Measurements from ENCODE around the gene MBTPS1.

The MBTPS1 gene

DNA sequence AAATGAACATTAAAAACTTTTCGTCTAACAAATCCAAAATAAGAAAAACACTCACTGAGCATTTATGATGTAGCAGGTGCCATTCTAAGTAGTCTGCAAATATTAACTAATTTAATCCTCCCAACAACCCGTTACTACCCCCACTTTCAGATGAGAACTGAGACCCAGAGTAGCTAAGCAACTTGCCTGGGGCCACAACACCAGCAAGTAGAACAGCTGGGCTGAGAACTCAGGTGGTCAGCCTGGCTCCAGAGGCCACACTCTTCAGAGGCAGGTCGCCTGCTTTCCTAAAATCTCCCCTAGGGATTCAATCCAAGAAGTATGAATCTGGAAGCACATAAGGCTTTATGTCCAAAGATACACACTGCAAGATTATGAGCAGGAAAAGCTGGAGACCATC lies 6.2 kb downstream of the MBTPS1 start:
- no peak overlapping the region for H3K4me2 ChIP-seq (ENCODE audit: low read length)
- H3K4me1 ChIP-seq (ENCODE audit: low read length): peaks cover 17% of the 10 kb centered on the region; the same call in 1 of the 2 replicates
- peaks cover 47% of the 10 kb centered on the region for H4K20me1 ChIP-seq (ENCODE audit: insufficient read depth, low read length)
- H3K9me3 ChIP-seq (ENCODE audit: insufficient read depth, low read length): no peaks in the 10 kb centered on the region
- no peak overlapping the region for H3K27ac ChIP-seq (ENCODE audit: low read length)
- H3K36me3 ChIP-seq (replicated peaks; ENCODE audit: low read depth, low read length): peaks cover 11% of the 10 kb centered on the region
- no peaks in the 10 kb centered on the region for H3K27me3 ChIP-seq (ENCODE audit: low read depth, low read length)
- H3K4me3 ChIP-seq (ENCODE audit: low read length): no peak overlapping the region
- no peak overlapping the region for H3K9ac ChIP-seq (ENCODE audit: low read length)
- peaks cover 63% of the 10 kb centered on the region for H3K79me2 ChIP-seq (ENCODE audit: low read length)
- no peak for TF ChIP-seq EZH2phosphoT487 (IDR thresholded peaks at IDR 0.05; ENCODE audit: low read depth)
- TF ChIP-seq, protein P1, sequence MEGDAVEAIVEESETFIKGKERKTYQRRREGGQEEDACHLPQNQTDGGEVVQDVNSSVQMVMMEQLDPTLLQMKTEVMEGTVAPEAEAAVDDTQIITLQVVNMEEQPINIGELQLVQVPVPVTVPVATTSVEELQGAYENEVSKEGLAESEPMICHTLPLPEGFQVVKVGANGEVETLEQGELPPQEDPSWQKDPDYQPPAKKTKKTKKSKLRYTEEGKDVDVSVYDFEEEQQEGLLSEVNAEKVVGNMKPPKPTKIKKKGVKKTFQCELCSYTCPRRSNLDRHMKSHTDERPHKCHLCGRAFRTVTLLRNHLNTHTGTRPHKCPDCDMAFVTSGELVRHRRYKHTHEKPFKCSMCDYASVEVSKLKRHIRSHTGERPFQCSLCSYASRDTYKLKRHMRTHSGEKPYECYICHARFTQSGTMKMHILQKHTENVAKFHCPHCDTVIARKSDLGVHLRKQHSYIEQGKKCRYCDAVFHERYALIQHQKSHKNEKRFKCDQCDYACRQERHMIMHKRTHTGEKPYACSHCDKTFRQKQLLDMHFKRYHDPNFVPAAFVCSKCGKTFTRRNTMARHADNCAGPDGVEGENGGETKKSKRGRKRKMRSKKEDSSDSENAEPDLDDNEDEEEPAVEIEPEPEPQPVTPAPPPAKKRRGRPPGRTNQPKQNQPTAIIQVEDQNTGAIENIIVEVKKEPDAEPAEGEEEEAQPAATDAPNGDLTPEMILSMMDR (IDR thresholded peaks at IDR 0.05; ENCODE audit: low read depth, low read length): no peak
- H2AFZ ChIP-seq (ENCODE audit: low read depth, low read length): no peak overlapping the region

DNA sequence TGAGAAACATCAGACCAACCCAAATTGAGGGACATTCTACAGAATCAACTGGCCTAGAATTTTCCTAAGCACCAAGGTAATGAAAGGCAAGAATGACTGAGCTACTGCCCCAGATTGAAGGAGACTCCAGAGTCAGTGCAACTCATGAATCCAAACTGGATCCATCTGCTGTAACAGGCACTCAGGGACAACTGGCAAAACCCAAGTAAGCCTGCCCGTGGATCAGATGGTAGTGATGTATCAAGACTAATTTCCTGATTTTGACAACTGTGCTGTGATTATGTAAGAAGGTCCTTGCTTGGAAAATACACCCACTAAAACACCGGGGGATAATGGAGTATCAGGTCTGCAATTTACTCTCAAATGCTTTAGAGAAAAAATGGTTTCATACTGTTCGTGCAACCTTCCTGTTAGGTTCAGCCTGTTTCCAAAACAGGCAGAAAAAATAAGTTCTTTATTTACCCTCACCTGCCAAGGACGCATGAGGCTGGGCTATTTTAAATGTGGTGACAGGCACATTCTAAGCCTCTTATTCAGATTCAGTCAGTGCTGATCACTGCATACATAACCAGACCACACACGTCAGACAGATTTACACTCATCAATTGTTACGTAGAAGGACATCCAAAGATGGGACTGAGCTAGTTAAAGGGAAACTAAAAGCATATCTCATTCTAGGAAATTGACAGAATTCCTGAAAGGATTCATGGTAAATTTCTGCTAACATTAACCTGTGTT lies 7.0 kb downstream of the MBTPS1 start:
- no peaks in the 10 kb centered on the region for H3K9me3 ChIP-seq (ENCODE audit: insufficient read depth, low read length)
- no peak overlapping the region for H3K27ac ChIP-seq (ENCODE audit: low read length)
- no peaks in the 10 kb centered on the region for H3K27me3 ChIP-seq (ENCODE audit: low read depth, low read length)
- H4K20me1 ChIP-seq (ENCODE audit: insufficient read depth, low read length): peaks cover 48% of the 10 kb centered on the region
- peaks cover 11% of the 10 kb centered on the region for H3K36me3 ChIP-seq (replicated peaks; ENCODE audit: low read depth, low read length)
- peaks cover 60% of the 10 kb centered on the region for H3K79me2 ChIP-seq (ENCODE audit: low read length)
- peaks cover 12% of the 10 kb centered on the region; the same call in 1 of the 2 replicates for H3K4me1 ChIP-seq (ENCODE audit: low read length)
- no peak overlapping the region for H3K4me3 ChIP-seq (ENCODE audit: low read length)
- TF ChIP-seq, protein P1 (IDR thresholded peaks at IDR 0.05; ENCODE audit: low read depth, low read length): no peak
- no peak for TF ChIP-seq EZH2phosphoT487 (IDR thresholded peaks at IDR 0.05; ENCODE audit: low read depth)
- H3K4me2 ChIP-seq (ENCODE audit: low read length): no peak overlapping the region
- H2AFZ ChIP-seq (ENCODE audit: low read depth, low read length): no peak overlapping the region
- no peak overlapping the region for H3K9ac ChIP-seq (ENCODE audit: low read length)

DNA sequence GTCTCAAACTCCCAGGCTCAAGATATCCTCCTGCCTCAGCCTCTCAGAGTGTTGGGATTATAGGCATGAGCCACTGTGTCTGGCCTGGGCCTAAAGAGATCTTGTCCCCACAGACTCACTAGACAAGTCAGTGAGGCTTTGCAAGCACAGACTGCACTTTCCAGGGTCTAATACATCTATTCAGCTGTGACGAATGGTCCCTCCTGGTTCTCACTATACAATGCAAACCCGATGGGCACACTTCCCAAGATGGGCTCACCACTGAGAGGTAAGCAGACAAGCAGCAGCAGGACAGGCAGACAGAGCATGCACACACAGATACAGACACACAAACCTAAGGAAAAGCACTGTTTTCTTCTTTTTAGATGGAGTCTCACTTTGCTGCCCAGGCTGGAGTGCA lies 8.8 kb downstream of the MBTPS1 start:
- H3K9me3 ChIP-seq (ENCODE audit: insufficient read depth, low read length): no peaks in the 10 kb centered on the region
- no peak overlapping the region for H2AFZ ChIP-seq (ENCODE audit: low read depth, low read length)
- H3K27me3 ChIP-seq (ENCODE audit: low read depth, low read length): no peaks in the 10 kb centered on the region
- no peak overlapping the region for H3K4me3 ChIP-seq (ENCODE audit: low read length)
- H3K9ac ChIP-seq (ENCODE audit: low read length): no peak overlapping the region
- H3K4me1 ChIP-seq (ENCODE audit: low read length): peaks cover 12% of the 10 kb centered on the region; the same call in 1 of the 2 replicates
- H3K27ac ChIP-seq (ENCODE audit: low read length): no peak overlapping the region
- no peak overlapping the region for H3K4me2 ChIP-seq (ENCODE audit: low read length)
- peaks cover 58% of the 10 kb centered on the region for H4K20me1 ChIP-seq (ENCODE audit: insufficient read depth, low read length)
- TF ChIP-seq EZH2phosphoT487 (IDR thresholded peaks at IDR 0.05; ENCODE audit: low read depth): no peak
- TF ChIP-seq, protein P1 (IDR thresholded peaks at IDR 0.05; ENCODE audit: low read depth, low read length): no peak
- H3K79me2 ChIP-seq (ENCODE audit: low read length): peaks cover 42% of the 10 kb centered on the region
- H3K36me3 ChIP-seq (replicated peaks; ENCODE audit: low read depth, low read length): peaks cover 11% of the 10 kb centered on the region

DNA sequence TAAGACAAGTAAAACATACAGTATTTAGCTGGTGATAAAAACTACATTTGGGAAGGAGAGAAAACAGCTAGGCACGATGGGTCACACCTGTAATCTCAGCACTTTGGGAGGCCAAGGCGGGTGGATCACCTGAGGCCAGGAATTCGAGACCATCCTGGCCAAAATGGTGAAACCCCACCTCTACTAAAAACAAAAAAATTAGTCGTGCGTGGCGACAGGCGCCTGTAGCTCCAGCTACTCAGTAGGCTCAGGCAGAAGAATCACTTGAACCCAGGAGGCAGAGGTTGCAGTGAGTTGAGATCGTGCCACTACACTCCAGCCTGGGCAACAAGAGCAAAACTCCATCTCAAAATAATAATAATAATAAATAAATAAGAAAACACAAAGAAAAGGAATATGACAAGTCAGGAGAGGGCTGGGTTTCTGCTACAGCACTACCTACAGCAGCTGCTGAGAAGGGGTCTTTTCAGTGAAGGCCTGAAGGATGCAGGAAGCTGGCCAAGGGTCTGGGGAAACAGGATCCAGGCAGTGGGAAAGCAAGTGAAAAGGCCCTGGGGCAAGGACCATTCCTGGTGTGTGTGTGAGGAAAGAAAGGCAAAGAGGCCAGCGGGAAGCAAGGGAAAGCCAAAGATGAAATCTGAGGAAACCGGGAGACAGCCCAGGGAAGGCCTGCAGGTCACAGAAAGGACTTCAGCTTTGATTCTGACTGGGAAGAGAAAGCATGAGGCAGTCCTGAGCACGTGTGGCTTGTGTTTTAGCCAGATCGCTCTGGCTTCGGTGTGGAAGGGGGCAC lies 10.6 kb downstream of the MBTPS1 start:
- Histone ChIP-seq H3K27me3 (ENCODE audit: low read depth, low read length) (no peaks in the 10 kb centered on the region), H3K4me1 (ENCODE audit: low read length) (peaks cover 7% of the 10 kb centered on the region; the same call in 1 of the 2 replicates), H3K4me3 (ENCODE audit: low read length) (no peak overlapping the region), H2AFZ (ENCODE audit: low read depth, low read length) (no peak overlapping the region), H3K4me2 (ENCODE audit: low read length) (no peak overlapping the region), H3K27ac (ENCODE audit: low read length) (no peak overlapping the region), H3K9me3 (ENCODE audit: insufficient read depth, low read length) (no peaks in the 10 kb centered on the region), H3K9ac (ENCODE audit: low read length) (no peak overlapping the region), H3K79me2 (ENCODE audit: low read length) (peaks cover 38% of the 10 kb centered on the region), H4K20me1 (ENCODE audit: insufficient read depth, low read length) (peaks cover 71% of the 10 kb centered on the region), H3K36me3 (replicated peaks; ENCODE audit: low read depth, low read length) (peaks cover 17% of the 10 kb centered on the region)
- TF ChIP-seq, protein P1 (IDR thresholded peaks at IDR 0.05; ENCODE audit: low read depth, low read length): no peak
